ENCODE measurements around the gene MIP. TPM values are rescaled to one million over a fixed set of nuclear protein-coding genes. Genes with fewer than 3 reads are reported as not detected.

MIP gene
- total RNA-seq, 1 experiment from 2014 or later = not detected

DNA sequence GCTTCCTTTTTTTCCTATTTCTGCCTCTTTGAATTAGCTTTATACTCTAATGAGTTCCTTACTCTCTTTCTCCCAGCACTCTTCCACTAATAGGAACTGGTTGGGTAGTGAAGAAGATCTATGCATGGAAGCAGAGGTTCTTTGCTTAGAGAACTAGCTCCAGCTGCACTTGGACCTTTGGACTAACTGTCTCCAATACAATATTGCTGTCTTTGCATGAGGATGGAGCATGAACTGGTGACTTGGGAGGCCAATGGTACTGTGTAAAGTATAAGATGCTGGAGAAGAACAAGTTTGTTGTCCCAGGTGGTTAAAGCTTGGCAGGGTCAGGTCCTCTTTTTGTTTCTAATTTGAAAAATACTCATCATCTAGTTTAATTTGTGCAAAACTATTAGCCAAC is 35.9 kb upstream of the MIP start:
- BruUV-seq (replicated peaks) = no TSS peak
- Histone ChIP-seq H3K36me3 (ENCODE audit: control insufficient read depth, insufficient read depth, low read length) (no peaks in the 10 kb centered on the region), H3K4me3 (ENCODE audit: low read depth, low read length) (no peak overlapping the region), H3K9me3 (no peaks in the 10 kb centered on the region), H3K4me1 (no peaks in the 10 kb centered on the region), H3K27me3 (replicated peaks; ENCODE audit: control insufficient read depth, insufficient read depth, low read length) (no peaks in the 10 kb centered on the region)
- TF ChIP-seq, protein P1, sequence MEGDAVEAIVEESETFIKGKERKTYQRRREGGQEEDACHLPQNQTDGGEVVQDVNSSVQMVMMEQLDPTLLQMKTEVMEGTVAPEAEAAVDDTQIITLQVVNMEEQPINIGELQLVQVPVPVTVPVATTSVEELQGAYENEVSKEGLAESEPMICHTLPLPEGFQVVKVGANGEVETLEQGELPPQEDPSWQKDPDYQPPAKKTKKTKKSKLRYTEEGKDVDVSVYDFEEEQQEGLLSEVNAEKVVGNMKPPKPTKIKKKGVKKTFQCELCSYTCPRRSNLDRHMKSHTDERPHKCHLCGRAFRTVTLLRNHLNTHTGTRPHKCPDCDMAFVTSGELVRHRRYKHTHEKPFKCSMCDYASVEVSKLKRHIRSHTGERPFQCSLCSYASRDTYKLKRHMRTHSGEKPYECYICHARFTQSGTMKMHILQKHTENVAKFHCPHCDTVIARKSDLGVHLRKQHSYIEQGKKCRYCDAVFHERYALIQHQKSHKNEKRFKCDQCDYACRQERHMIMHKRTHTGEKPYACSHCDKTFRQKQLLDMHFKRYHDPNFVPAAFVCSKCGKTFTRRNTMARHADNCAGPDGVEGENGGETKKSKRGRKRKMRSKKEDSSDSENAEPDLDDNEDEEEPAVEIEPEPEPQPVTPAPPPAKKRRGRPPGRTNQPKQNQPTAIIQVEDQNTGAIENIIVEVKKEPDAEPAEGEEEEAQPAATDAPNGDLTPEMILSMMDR (IDR thresholded peaks at IDR 0.05; ENCODE audit: insufficient read depth in 1 of 2, low read depth in 1 of 2, low read length in 1 of 2, severe bottlenecking in 1 of 2, unreplicated experiment in 1 of 2) = no peak
- Mint-ChIP-seq H3K27ac (ENCODE audit: unreplicated experiment) (no peak overlapping the region), H3K9me3 (ENCODE audit: unreplicated experiment) (no peaks in the 10 kb centered on the region), H3K4me3 (ENCODE audit: unreplicated experiment) (no peak overlapping the region), H3K36me3 (ENCODE audit: insufficient read depth, unreplicated experiment) (peaks cover 12% of the 10 kb centered on the region), H3K27me3 (ENCODE audit: insufficient read depth, unreplicated experiment) (peaks cover 4% of the 10 kb centered on the region), H3K4me1 (ENCODE audit: low read depth, unreplicated experiment) (no peaks in the 10 kb centered on the region)
- intact Hi-C loops (cut with micrococcal nuclease; ENCODE audit: unreplicated experiment) = no loop called here
- CTCF ChIA-PET = no interaction called here
- no peak for DNase-seq
- POLR2A ChIA-PET = no interaction called here

DNA sequence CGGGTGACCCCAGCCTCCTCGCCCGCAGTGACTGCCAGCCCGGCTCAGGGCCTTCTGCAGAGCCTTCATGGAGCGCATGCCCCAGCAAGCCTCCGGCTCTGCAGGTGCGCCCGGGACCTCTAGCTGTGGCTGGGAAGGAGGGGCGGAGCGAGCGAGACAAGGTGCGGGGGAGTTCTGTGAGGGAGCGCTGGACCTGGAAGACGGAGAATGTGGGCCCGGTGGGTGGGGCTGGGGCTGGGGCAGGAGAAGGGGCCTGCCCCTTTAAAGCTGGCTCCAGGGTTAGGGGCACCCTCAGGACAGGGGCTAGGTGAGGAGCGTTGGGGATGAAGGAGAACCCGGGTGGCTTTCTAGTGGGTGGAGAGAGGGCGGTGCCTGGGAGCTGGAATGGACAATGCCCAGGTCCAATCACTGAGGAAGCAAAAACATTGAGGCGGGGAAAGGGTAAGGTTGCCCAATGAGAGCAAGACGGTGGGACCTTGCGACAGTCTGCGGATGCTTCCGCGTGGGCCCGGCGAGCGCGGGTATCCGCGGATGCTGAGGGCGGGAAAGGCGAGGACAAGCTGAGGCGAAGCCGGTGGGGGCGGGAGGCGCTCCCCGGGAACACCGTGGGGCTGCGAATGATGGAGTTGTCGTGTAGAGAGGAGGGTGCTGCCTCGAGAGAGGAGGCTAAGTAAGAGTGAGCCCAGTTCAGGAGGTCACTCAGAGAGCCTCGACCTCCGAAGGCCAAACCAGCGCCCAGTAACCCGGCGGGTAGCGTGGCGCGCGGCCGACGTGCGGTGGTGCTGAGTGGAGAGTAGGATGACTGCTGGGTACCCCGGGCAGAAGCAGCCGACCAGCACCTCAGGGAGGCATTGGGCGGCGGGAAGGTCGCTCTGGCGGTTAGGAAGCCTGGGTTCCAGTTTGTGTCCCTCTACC is 33.8 kb upstream of the MIP start, which contains the start of gene GLS2:
Gene GLS2 (minus strand): TSS at position 121 of the 915 bp plus-strand sequence. CDS start 43 bp downstream, at position 78.
- Histone ChIP-seq H3K9me3 (no peaks in the 10 kb centered on the region), H3K4me1 (no peaks in the 10 kb centered on the region), H3K27me3 (replicated peaks; ENCODE audit: control insufficient read depth, insufficient read depth, low read length) (no peaks in the 10 kb centered on the region), H3K36me3 (ENCODE audit: control insufficient read depth, insufficient read depth, low read length) (no peaks in the 10 kb centered on the region), H3K4me3 (ENCODE audit: low read depth, low read length) (peak within 1 kb of the TSS; percentile 72)
- H3K27me3 Mint-ChIP-seq (ENCODE audit: insufficient read depth, unreplicated experiment) = peaks cover 4% of the 10 kb centered on the region
- peak within 1 kb of the TSS; percentile 82 for H3K4me3 Mint-ChIP-seq (ENCODE audit: unreplicated experiment)
- H3K36me3 Mint-ChIP-seq (ENCODE audit: insufficient read depth, unreplicated experiment) = peaks cover 12% of the 10 kb centered on the region
- CTCF ChIA-PET = interaction anchor here (0.5 to 1.1 kb wide), 3 partner anchors 63 to 279 kb away, joined by 3 to 5 read pairs (median 3); no protein-coding TSS in a partner anchor
- peak within 1 kb of the TSS; percentile 83 for H3K27ac Mint-ChIP-seq (ENCODE audit: unreplicated experiment)
- BruUV-seq (replicated peaks) = no TSS peak
- intact Hi-C loops (cut with micrococcal nuclease; ENCODE audit: unreplicated experiment) = no loop called here
- H3K9me3 Mint-ChIP-seq (ENCODE audit: unreplicated experiment) = no peaks in the 10 kb centered on the region
- TF ChIP-seq, protein P1 (IDR thresholded peaks at IDR 0.05; ENCODE audit: insufficient read depth in 1 of 2, low read depth in 1 of 2, low read length in 1 of 2, severe bottlenecking in 1 of 2, unreplicated experiment in 1 of 2) = no peak
- POLR2A ChIA-PET = interaction anchor here (0.6 to 1.3 kb wide), 5 partner anchors 17 to 441 kb away, joined by 3 to 7 read pairs (median 4); partner anchors contain the start of genes NACA, PTGES3 and STAT2
- H3K4me1 Mint-ChIP-seq (ENCODE audit: low read depth, unreplicated experiment) = no peaks in the 10 kb centered on the region
- peak; percentile 90 for DNase-seq

DNA sequence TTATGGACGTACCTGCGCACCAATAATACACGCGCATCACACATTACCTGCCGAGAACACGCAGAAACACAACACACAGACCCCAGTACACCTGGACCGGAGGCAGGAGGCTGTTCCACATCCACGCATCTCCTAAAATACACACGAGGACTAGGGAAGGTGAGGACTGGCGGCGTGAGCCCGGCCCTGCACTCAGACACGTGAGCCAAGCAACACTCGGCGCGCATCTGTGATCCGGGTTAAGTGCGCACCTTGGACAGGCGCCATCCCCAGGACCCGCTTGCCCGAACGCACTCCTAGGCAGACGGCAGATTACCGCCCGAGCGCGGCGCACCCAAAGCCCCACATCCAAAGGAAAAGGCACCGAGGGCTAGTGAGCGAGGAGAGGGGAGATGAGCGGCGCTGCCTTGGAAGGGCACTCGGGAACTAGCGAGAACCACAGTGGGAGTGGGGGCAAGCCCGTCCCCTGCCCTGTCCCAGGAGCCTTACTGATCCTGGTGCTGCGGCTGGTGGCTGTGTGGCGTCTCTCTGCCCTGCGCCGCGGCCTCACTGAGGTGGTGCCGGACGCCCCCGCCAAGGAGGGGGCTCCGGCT is 33.1 kb upstream of the MIP start:
- Mint-ChIP-seq H3K9me3 (ENCODE audit: unreplicated experiment) (no peaks in the 10 kb centered on the region), H3K27me3 (ENCODE audit: insufficient read depth, unreplicated experiment) (peaks cover 4% of the 10 kb centered on the region), H3K4me1 (ENCODE audit: low read depth, unreplicated experiment) (no peaks in the 10 kb centered on the region), H3K27ac (ENCODE audit: unreplicated experiment) (peak overlapping the region; percentile 83), H3K36me3 (ENCODE audit: insufficient read depth, unreplicated experiment) (peaks cover 12% of the 10 kb centered on the region), H3K4me3 (ENCODE audit: unreplicated experiment) (peak overlapping the region; percentile 82)
- BruUV-seq (replicated peaks) = no TSS peak
- TF ChIP-seq, protein P1 (IDR thresholded peaks at IDR 0.05; ENCODE audit: insufficient read depth in 1 of 2, low read depth in 1 of 2, low read length in 1 of 2, severe bottlenecking in 1 of 2, unreplicated experiment in 1 of 2) = no peak
- Histone ChIP-seq H3K4me3 (ENCODE audit: low read depth, low read length) (peak overlapping the region; percentile 72), H3K4me1 (no peaks in the 10 kb centered on the region), H3K9me3 (no peaks in the 10 kb centered on the region), H3K27me3 (replicated peaks; ENCODE audit: control insufficient read depth, insufficient read depth, low read length) (no peaks in the 10 kb centered on the region), H3K36me3 (ENCODE audit: control insufficient read depth, insufficient read depth, low read length) (no peaks in the 10 kb centered on the region)
- ChIA-PET CTCF (interaction anchor here (0.5 to 1.1 kb wide), 3 partner anchors 64 to 279 kb away, joined by 3 to 5 read pairs (median 3); no protein-coding TSS in a partner anchor), POLR2A (interaction anchor here (0.6 to 1.3 kb wide), 4 partner anchors 16 to 238 kb away, joined by 3 to 4 read pairs (median 4); partner anchors contain the start of genes NACA, PTGES3 and STAT2)
- intact Hi-C loops (cut with micrococcal nuclease; ENCODE audit: unreplicated experiment) = no loop called here
- peak; percentile 55 to 67 for DNase-seq
